Glomerular endothelial cell (primary cell): ENCODE results near the gene C1QC. TPM values are rescaled to one million over a fixed set of nuclear protein-coding genes. Genes with fewer than 3 reads are reported as not detected.

ENCODE experiments used
- DNase-seq: peaks from one replicate; pipeline ENCODE4 v3.0.0-alpha.2; 2011; ENCODE audit warnings: low read depth, low spot score; ENCODE audit errors: extremely low read depth
- total RNA-seq: library from RNA; depleted of rRNA; stranded (reverse); fragments of >200 nt; gene quantifications from 2 replicates; pipeline ENCODE4 v1.2.3, GENCODE V29; 2015

C1QC gene
- total RNA-seq, 1 donor from 2014 or later, result not detected

- DNase-seq, result no peak
Observed at GRCh38 chr1:22618056-22618455, 25.4 kb upstream of the C1QC start.

GRCh38 chr1:22619252-22619651, 24.2 kb upstream of the C1QC start:
- no peak for DNase-seq

GRCh38 chr1:22619798-22620197, 23.6 kb upstream of the C1QC start:
- DNase-seq, result no peak

- DNase-seq, result no peak
Observed at GRCh38 chr1:22621761-22622160, 21.7 kb upstream of the C1QC start.

- no peak for DNase-seq
Observed at GRCh38 chr1:22625262-22625925, 18.0 kb upstream of the C1QC start.

GRCh38 chr1:22626237-22627157, 16.9 kb upstream of the C1QC start:
- DNase-seq, result no peak

GRCh38 chr1:22627331-22627730, 16.1 kb upstream of the C1QC start:
- no peak for DNase-seq

- DNase-seq, result no peak
Observed at GRCh38 chr1:22628698-22629444, 14.6 kb upstream of the C1QC start.

GRCh38 chr1:22629886-22630285, 13.5 kb upstream of the C1QC start:
- DNase-seq, result no peak

GRCh38 chr1:22633697-22634463, 9.6 kb upstream of the C1QC start:
- DNase-seq, result no peak

- DNase-seq, result no peak
Observed at GRCh38 chr1:22635436-22635835, 8.0 kb upstream of the C1QC start.

GRCh38 chr1:22636353-22636752, 7.1 kb upstream of the C1QC start, which contains the start of gene C1QA:
TSS of gene C1QA (plus strand) at chr1:22636628. CDS start at chr1:22637617, 989 bp downstream.
- no peak for DNase-seq

GRCh38 chr1:22636927-22637326, 6.5 kb upstream of the C1QC start:
- DNase-seq, result no peak

- no peak for DNase-seq
Observed at GRCh38 chr1:22637907-22638445, 5.5 kb upstream of the C1QC start.

- DNase-seq, result no peak
Observed at GRCh38 chr1:22638476-22639234, 4.8 kb upstream of the C1QC start.

GRCh38 chr1:22639286-22639685, 4.1 kb upstream of the C1QC start:
- DNase-seq, result no peak

- no peak for DNase-seq
Observed at GRCh38 chr1:22641247-22641646, 2.2 kb upstream of the C1QC start.

GRCh38 chr1:22641906-22642636, 1.4 kb upstream of the C1QC start:
- DNase-seq, result no peak

- DNase-seq, result no peak
Observed at GRCh38 chr1:22643928-22644327, 495 bp downstream of the C1QC start.
